Measurements from ENCODE around the gene NAXE. TPM values are rescaled to one million over a fixed set of nuclear protein-coding genes. Genes with fewer than 3 reads are reported as not detected.
A peak's percentile ranks its signal among the peaks of the same experiment; 100 is the strongest.

Gene NAXE
- total RNA-seq, 2 donors from 2014 or later: 56.2 to 74.7 TPM

GRCh38 chr1:156632355-156632754, 40.8 kb downstream of the NAXE start:
- Mint-ChIP-seq H3K27me3 (peaks cover 37% of the 10 kb centered on the region), H3K36me3 (ENCODE audit: low read depth) (no peaks in the 10 kb centered on the region), H3K4me1 (no peaks in the 10 kb centered on the region), H3K9me3 (no peaks in the 10 kb centered on the region), H3K4me3 (no peak overlapping the region), H3K27ac (no peak overlapping the region)
- no peak for ATAC-seq (replicated peaks)

GRCh38 chr1:156638189-156638985, 46.8 kb downstream of the NAXE start:
- H3K4me1 Mint-ChIP-seq: peaks cover 5% of the 10 kb centered on the region
- H3K9me3 Mint-ChIP-seq: no peaks in the 10 kb centered on the region

GRCh38 chr1:156639601-156640101, 48.1 kb downstream of the NAXE start:
- H3K4me3 Mint-ChIP-seq: no peak overlapping the region
- H3K27ac Mint-ChIP-seq: no peak overlapping the region
- peaks cover 61% of the 10 kb centered on the region for H3K27me3 Mint-ChIP-seq
- ATAC-seq (replicated peaks): no peak
- peaks cover 11% of the 10 kb centered on the region for H3K4me1 Mint-ChIP-seq
- H3K36me3 Mint-ChIP-seq (ENCODE audit: low read depth): peaks cover 4% of the 10 kb centered on the region
- H3K9me3 Mint-ChIP-seq: no peaks in the 10 kb centered on the region

More at GRCh38 chr1:156638189-156638985, 46.8 kb downstream of the NAXE start:
- no peak overlapping the region for H3K4me3 Mint-ChIP-seq
- no peak overlapping the region for H3K27ac Mint-ChIP-seq
- H3K27me3 Mint-ChIP-seq: peaks cover 61% of the 10 kb centered on the region
- peaks cover 4% of the 10 kb centered on the region for H3K36me3 Mint-ChIP-seq (ENCODE audit: low read depth)
- ATAC-seq (replicated peaks): no peak

- no peaks in the 10 kb centered on the region for H3K9me3 Mint-ChIP-seq
- ATAC-seq (replicated peaks): no peak
Observed at GRCh38 chr1:156640842-156641706, 49.5 kb downstream of the NAXE start.

GRCh38 chr1:156641761-156642264, 50.2 kb downstream of the NAXE start, which contains the start of gene BCAN:
Gene BCAN (plus strand): TSS chr1:156642117. CDS start chr1:156646055, 3,938 bp downstream.
- H3K27ac Mint-ChIP-seq: no peak within 1 kb of the TSS
- no peaks in the 10 kb centered on the region for H3K9me3 Mint-ChIP-seq
- peaks cover 69% of the 10 kb centered on the region for H3K27me3 Mint-ChIP-seq
- peak; percentile 30 for ATAC-seq (replicated peaks)
- peaks cover 11% of the 10 kb centered on the region for H3K4me1 Mint-ChIP-seq
- H3K36me3 Mint-ChIP-seq (ENCODE audit: low read depth): peaks cover 4% of the 10 kb centered on the region
- H3K4me3 Mint-ChIP-seq: peak within 1 kb of the TSS; percentile 63

More at GRCh38 chr1:156640842-156641706, 49.5 kb downstream of the NAXE start:
- peaks cover 4% of the 10 kb centered on the region for H3K36me3 Mint-ChIP-seq (ENCODE audit: low read depth)
- H3K27ac Mint-ChIP-seq: no peak overlapping the region
- H3K27me3 Mint-ChIP-seq: peaks cover 70% of the 10 kb centered on the region
- peak overlapping the region; percentile 62 for H3K4me3 Mint-ChIP-seq
- peaks cover 11% of the 10 kb centered on the region for H3K4me1 Mint-ChIP-seq

GRCh38 chr1:156642265-156643048, 50.9 kb downstream of the NAXE start:
- H3K27me3 Mint-ChIP-seq: peaks cover 69% of the 10 kb centered on the region

GRCh38 chr1:156643049-156643777, 51.6 kb downstream of the NAXE start:
- H3K27me3 Mint-ChIP-seq: peaks cover 72% of the 10 kb centered on the region
- no peaks in the 10 kb centered on the region for H3K9me3 Mint-ChIP-seq
- H3K4me1 Mint-ChIP-seq: peaks cover 11% of the 10 kb centered on the region
- no peak for ATAC-seq (replicated peaks)
- peak overlapping the region; percentile 63 for H3K4me3 Mint-ChIP-seq
- peaks cover 4% of the 10 kb centered on the region for H3K36me3 Mint-ChIP-seq (ENCODE audit: low read depth)
- no peak overlapping the region for H3K27ac Mint-ChIP-seq

More at GRCh38 chr1:156642265-156643048, 50.9 kb downstream of the NAXE start:
- Mint-ChIP-seq H3K36me3 (ENCODE audit: low read depth) (peaks cover 4% of the 10 kb centered on the region), H3K4me3 (peak overlapping the region; percentile 63), H3K9me3 (no peaks in the 10 kb centered on the region), H3K27ac (no peak overlapping the region), H3K4me1 (peaks cover 11% of the 10 kb centered on the region)
- ATAC-seq (replicated peaks): no peak

- Mint-ChIP-seq H3K27ac (no peak overlapping the region), H3K27me3 (peaks cover 71% of the 10 kb centered on the region), H3K4me3 (no peak overlapping the region), H3K9me3 (no peaks in the 10 kb centered on the region), H3K36me3 (ENCODE audit: low read depth) (peaks cover 4% of the 10 kb centered on the region), H3K4me1 (peaks cover 11% of the 10 kb centered on the region)
- peak; percentile 91 for ATAC-seq (replicated peaks)
Observed at GRCh38 chr1:156643778-156644092, 52.2 kb downstream of the NAXE start.

Other genes starting within 250 kb of the NAXE start
- not detected for gene RHBG, start 222.6 kb upstream of the NAXE start, total RNA-seq
- 10 to 100 TPM; 34.4 to 68.5 TPM for gene MEF2D, start 91.0 kb upstream of the NAXE start, total RNA-seq
- gene IQGAP3, start 19.2 kb upstream of the NAXE start, total RNA-seq: 1 to 10 TPM; 8.7 to 9.4 TPM
- under 1 TPM in 1 of 2 donors, not detected in 1; 0.79 TPM for gene TTC24, start 12.1 kb upstream of the NAXE start, total RNA-seq
- 10 to 100 TPM; 21.3 to 51.8 TPM for gene GPATCH4, start 9.7 kb downstream of the NAXE start, total RNA-seq
- 1 to 10 TPM in 1 of 2 donors, under 1 TPM in 1; 0.30 to 1.5 TPM for gene HAPLN2, start 27.6 kb downstream of the NAXE start, total RNA-seq
- not detected for gene BCAN, start 50.3 kb downstream of the NAXE start, total RNA-seq
- gene NES, start 85.6 kb downstream of the NAXE start, total RNA-seq: under 1 TPM in 1 of 2 donors, not detected in 1; 0.05 TPM
- 1 to 10 TPM; 2.2 to 4.4 TPM for gene CRABP2, start 113.8 kb downstream of the NAXE start, total RNA-seq
- 10 to 100 TPM; 29.0 to 51.6 TPM for gene METTL25B, start 136.7 kb downstream of the NAXE start, total RNA-seq
- gene ISG20L2, start 137.0 kb downstream of the NAXE start, total RNA-seq: 10 to 100 TPM; 38.8 to 74.9 TPM
- 10 to 100 TPM; 58.8 to 67.0 TPM for gene MRPL24, start 149.3 kb downstream of the NAXE start, total RNA-seq
- 100 to 1,000 TPM; 270 to 361 TPM for gene HDGF, start 159.9 kb downstream of the NAXE start, total RNA-seq
- 10 to 100 TPM; 54.0 to 76.7 TPM for gene PRCC, start 175.8 kb downstream of the NAXE start, total RNA-seq
- gene SH2D2A, start 225.1 kb downstream of the NAXE start, total RNA-seq: 100 to 1,000 TPM; 173 to 257 TPM

Data from activated T-helper 17 cell treated with anti-CD3 and anti-CD28 coated beads, Interleukin-2, amount 50 U/mL, for 72 hours (primary cell).